8988T (cell line): ENCODE measurements around the gene CENPX.

Experiments used
- DNase-seq: peaks from one replicate; pipeline ENCODE4 v3.0.0; 2011

Gene CENPX

DNA sequence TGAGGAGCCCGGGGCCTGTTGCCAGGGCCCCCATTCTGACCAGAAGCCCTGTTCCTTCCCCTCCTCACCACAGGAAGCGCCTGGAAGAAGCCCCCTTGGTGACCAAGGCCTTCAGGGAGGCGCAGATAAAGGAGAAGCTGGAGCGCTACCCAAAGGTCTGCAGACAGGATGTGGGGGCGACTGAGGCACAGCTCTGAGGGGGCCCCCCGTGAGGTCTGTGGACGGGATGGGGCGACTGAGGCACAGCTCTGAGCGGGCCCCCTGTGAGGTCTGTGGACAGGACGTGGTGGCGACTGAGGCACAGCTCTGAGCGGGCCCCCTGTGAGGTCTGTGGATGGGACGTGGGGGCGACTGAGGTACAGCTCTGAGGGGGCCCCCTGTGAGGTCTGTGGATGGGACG is 13.3 kb downstream of the CENPX start:
- DNase-seq = no peak

GRCh38 chr17:82008941-82009405 is 13.7 kb downstream of the CENPX start:
- DNase-seq = no peak

DNA sequence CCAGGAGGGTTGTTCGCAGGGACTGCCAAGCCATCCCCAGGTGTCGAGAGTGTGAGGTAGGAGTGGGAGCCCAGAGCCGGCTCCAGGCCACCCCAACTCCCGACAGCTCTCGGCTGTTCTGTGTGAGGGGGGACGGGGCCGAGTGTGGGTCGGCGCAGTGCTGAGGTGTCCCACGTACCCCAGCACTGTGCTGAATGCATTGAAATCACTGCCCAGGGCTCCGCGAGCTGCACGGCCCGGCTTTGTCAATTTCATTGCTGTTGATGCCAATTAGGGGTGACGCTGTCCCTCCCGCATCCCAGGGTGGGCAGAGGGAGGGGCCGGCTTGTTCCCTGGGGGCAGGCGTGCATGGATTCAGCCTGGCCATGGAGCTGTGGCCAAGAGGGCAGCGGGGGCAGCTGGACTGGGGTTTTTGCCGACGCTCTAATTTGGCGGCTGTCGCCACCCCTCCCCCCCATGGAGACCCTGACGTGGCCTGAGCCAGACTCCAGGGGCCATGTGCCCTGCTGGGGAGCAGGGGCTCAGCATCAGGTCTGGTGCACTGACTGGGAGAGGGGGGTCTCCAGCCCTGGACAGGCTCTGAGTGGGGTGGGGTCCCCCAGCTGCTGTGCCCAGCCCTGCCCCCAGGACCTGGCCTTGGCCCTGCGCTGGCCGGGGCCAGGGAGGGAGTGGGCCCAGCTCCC is 14.3 kb downstream of the CENPX start:
- no peak for DNase-seq

DNA sequence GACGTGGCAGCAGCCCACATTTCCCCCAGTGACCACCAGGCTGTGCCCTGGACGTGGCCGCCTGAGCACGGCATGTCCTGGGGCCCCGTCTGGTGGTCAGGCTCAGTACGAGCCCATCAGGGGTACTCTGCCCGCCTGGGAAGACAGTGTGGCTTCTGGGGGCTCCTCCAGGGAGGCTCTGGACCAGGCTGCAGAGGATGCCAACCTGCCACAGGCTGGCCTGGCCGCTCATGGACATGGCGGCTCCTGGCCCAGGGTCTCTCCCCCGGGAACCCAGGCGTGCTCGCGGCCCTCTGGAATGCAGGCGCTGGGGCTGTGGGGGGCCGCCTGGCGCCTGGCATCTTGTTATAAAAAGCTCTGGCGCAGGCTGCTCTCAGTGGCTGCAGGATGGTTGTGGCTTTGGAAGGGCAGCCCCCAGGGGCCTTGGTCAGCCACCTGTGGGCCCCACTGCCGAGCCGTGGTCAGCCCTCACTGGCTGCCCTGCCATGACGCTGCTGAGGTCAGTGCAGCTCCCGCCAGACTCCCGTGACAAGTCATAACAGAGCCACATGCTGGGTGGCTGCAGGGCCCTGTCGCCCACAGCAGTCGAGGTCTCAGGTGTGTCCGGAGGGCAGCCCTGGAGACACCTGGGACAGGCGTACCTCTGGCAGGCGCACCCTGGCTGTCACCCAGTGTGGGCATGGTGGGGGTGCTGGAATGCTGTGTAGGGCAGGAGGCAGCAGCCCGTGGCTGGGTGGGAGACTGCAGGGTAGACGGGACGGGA is 15.0 kb downstream of the CENPX start:
- no peak for DNase-seq

DNA sequence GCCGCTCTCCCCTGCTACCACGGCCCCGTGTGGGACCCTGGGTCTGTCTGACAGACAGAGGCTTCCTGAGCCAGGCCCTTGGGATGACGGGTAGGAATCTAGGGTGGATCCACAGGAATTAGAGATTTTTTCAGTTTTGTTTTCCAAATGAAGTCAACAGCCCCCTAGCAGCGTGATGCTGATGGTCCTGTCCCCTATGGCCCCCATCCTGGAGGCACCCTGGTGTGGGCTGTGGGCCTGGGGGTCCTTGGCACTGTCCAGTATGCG is 15.5 kb downstream of the CENPX start:
- DNase-seq = no peak

DNA sequence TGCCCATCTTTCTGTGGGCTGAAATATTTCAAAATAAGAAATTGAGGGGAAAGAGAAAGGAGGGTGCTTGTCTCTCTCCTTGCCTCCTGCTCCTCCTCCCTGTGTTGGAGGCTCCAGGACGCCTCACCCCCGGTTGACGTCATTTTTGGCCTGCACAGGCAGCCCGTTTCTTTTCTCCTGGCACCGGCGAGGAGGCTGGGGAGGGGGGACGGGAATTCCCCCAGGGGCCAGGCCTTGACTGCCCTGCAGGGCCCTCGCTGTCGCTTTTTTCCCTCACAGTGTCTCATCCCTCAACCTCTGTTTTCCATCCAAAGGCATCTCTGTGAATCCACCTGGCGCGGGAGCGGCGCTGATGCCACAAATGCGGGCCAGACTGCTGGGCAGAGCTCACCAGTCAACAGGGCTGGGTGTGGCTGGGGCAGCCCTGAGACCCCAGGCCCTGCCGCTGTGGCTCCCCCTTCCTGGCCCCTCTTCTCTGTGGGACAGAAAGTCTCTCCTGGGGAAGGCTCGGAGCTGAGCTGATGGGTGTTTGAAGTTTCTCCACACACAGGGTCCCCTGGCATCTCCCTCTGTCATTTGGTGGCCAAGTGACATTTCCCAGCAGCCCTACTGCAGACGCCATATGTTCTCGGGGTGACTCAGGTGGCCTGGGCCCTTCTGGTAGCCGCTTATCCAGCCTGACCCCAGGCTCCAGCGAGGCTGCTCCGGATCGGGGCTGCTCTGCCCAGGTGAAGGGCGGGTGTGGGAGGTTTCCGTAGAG is 16.0 kb downstream of the CENPX start:
- DNase-seq = no peak

- DNase-seq = no peak
Observed at GRCh38 chr17:82005701-82006348, 16.9 kb downstream of the CENPX start.

GRCh38 chr17:82004517-82005455 is 17.9 kb downstream of the CENPX start:
- DNase-seq = no peak

DNA sequence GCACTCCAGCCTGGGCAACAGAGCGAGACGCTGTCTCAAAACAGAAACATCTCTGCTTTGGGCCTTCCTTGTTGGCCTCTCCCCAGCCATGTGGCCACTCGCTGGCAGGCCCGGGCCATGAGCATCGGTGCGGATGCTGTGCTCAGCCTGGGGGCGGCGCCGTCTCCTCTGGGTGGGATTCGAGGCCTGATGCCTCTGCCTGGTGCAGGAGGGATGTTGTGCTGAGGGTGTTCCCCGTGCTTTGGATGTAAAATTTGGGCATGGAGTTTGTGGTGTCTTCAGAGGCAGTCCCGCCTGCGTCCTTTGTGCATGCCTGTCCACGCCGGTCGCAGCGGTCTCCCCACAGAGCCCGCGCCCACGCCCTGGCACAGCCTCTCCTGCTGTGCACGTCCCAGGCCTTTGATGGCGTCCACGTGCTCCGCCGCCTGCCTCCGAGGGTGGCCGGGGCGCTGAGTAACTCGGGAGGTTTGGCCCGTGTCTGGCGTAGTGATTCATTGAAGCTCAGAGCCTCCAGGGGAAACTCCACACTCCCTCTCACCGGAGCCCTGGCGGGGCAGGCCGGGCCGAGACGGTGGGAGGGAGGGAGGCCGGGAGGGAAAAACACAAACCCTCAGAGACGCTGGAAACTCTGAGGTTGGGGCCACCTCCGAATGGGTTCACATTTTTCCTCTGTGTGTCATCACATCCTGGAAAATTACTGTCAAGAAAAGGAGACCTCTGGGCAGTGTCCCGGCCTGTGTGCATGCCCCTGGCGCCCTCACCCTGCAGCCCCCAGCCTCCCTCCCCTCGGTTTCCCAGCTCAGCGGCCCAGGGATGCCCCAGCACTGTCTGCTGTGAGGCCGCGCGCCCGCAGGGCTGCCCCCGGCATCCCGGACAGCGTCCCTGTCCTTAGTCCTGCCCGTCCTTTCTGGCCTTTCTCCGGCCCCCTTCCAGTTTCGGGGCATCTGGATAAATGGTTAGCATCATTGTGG is 19.0 kb downstream of the CENPX start:
- peak; percentile 87 for DNase-seq

- no peak for DNase-seq
Observed at GRCh38 chr17:82001571-82002056, 21.1 kb downstream of the CENPX start.

- DNase-seq = no peak
Observed at GRCh38 chr17:82000803-82001570, 21.7 kb downstream of the CENPX start.

DNA sequence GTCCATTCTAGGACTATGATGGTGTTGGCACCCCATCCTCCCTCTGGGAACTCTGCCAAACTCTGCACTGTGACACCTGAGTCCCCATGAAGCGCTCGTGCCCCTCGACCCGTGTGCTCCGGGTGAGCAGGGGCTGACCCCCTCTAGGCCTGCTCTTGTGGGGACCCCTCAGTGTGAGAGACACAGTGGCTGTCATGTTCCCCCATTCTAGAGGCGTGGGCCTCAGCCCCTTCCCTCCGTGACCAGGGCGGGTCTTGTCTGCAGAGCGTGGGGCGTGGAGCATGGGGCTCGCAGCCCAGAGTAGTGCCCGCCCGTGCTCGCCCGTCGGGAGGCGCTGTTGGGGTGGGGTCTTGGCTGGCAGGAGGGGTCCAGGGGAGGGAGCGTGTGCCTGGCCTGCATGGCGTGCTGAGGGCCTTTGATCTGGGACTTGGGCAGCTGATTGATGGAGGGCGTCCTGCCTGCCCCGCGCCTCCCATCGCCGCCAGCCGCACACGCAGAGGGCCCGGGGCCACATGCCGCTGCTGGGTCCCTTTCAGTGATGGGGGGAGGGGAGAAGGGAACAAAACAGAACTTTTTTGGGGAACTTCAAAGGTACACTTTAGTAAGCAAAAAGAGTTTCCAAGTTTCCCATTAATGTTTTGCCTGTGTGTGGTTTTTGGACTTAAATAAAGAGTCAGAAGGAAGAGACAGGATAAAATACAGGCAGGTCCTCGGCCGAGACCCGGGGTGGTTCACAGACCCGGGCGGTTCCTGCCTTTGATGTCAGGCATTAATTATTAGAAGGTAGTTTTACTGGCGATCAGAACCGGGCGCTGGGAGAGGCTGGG is 22.5 kb downstream of the CENPX start:
- no peak for DNase-seq

DNA sequence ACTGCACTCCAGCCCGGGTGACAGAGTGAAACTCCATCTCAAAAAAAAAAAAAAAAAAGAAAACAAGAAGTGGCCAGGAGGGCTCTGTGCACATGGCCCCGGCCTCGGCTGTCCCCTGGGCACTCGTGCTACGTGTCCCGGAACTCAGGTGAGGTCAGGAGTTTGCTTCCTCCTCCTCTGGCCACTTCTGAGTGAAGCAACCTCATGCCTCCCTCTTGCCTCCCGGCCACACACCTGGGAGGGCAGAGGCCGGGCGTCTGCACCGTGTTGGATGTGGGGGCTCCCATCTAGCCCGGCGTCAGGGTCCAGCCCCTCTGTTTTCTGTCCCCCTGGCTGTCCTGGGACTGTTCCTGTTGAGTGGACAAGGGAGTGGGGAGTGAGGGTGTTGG is 23.1 kb downstream of the CENPX start:
- no peak for DNase-seq

GRCh38 chr17:81998691-81999438 is 23.8 kb downstream of the CENPX start:
- no peak for DNase-seq

- no peak for DNase-seq
Observed at GRCh38 chr17:81998212-81998611, 24.5 kb downstream of the CENPX start.

DNA sequence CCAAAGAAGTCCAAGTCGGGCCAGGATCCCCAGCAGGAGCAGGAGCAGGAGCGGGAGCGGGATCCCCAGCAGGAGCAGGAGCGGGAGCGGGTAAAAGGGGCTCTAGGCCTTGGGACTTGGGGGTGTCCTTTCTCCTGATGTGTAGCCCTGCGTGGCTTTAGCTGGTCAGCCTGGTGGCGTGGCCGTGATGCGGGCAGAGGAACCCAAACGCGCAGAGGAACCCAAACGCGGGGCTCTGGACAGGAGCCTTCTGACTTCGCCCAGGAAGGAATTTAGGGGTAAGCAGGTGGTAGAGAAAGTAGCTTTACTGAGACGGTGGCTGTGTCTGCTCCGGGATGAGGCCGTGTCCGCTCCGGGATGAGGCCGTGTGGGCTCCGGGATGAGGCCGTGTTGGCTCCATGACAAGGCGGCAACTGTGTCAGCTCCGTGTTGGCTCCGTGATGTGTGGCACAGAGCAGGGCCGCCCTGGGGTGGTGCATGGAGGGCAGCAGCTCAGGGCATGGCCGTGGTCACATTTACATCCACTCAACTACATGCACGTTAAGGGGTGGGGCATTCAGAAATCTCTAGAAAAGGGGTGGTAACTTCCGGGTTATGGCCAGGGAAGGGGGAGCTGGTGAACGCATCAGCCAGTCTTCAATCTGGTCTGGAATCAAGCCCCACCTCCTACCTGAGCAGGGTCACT is 25.8 kb downstream of the CENPX start:
- no peak for DNase-seq

- DNase-seq = no peak
Observed at GRCh38 chr17:81996232-81996756, 26.4 kb downstream of the CENPX start.
